ENCODE data around the gene AIF1L.

- TF ChIP-seq USF1 (CRISPR knock-in tag; IDR thresholded peaks at IDR 0.05), result no peak
- no peak for TF ChIP-seq ATF2 (CRISPR knock-in tag; IDR thresholded peaks at IDR 0.05; ENCODE audit: borderline replicate concordance, low read depth)
- TF ChIP-seq, protein P1, sequence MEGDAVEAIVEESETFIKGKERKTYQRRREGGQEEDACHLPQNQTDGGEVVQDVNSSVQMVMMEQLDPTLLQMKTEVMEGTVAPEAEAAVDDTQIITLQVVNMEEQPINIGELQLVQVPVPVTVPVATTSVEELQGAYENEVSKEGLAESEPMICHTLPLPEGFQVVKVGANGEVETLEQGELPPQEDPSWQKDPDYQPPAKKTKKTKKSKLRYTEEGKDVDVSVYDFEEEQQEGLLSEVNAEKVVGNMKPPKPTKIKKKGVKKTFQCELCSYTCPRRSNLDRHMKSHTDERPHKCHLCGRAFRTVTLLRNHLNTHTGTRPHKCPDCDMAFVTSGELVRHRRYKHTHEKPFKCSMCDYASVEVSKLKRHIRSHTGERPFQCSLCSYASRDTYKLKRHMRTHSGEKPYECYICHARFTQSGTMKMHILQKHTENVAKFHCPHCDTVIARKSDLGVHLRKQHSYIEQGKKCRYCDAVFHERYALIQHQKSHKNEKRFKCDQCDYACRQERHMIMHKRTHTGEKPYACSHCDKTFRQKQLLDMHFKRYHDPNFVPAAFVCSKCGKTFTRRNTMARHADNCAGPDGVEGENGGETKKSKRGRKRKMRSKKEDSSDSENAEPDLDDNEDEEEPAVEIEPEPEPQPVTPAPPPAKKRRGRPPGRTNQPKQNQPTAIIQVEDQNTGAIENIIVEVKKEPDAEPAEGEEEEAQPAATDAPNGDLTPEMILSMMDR (IDR thresholded peaks at IDR 0.05), result no peak
- no peak for TF ChIP-seq TP53 (CRISPR knock-in tag; IDR thresholded peaks at IDR 0.05)
- TF ChIP-seq TEAD1 (CRISPR knock-in tag; IDR thresholded peaks at IDR 0.05), result no peak
- no peak for TF ChIP-seq NFYB (CRISPR knock-in tag; conservative IDR thresholded peaks at IDR 0.05; ENCODE audit: low read depth)
- TF ChIP-seq OVOL2 (CRISPR knock-in tag; IDR thresholded peaks at IDR 0.05; ENCODE audit: borderline replicate concordance), result no peak
Observed at GRCh38 chr9:131140550-131140949, 44.2 kb downstream of the AIF1L start.
